Neuronal stem cell (in vitro differentiated cells): ENCODE measurements around the gene ZSWIM6.
A peak's percentile ranks its signal among the peaks of the same experiment; 100 is the strongest.

ENCODE experiments used
- DNase-seq: peaks from one replicate; pipeline ENCODE4 v3.0.0-alpha.2; 2013; ENCODE audit warnings: low spot score
- H2AFZ ChIP-seq: one replicate; pipeline ENCODE4 v1.6.1; 2013; ENCODE audit warnings: mild to moderate bottlenecking, low read length, inconsistent platforms
- H2AK5ac ChIP-seq: 2 replicates; pipeline ENCODE4 v1.6.1; 2013; ENCODE audit warnings: low read depth, mild to moderate bottlenecking, inconsistent platforms, low read length, moderate library complexity, mixed read lengths
- H2BK120ac ChIP-seq: 2 replicates; pipeline ENCODE4 v1.6.1; 2013; ENCODE audit warnings: low read depth, mild to moderate bottlenecking, inconsistent platforms, low read length, moderate library complexity, mixed read lengths
- H2BK12ac ChIP-seq: one replicate; pipeline ENCODE4 v1.6.1; 2013; ENCODE audit warnings: low read length, inconsistent platforms
- H2BK15ac ChIP-seq: 2 replicates; pipeline ENCODE4 v1.6.1; 2013; ENCODE audit warnings: mild to moderate bottlenecking, low read length, inconsistent platforms, mixed read lengths
- H2BK5ac ChIP-seq: one replicate; pipeline ENCODE4 v1.6.1; 2013; ENCODE audit warnings: inconsistent platforms, mild to moderate bottlenecking, low read length, moderate library complexity
- H3K14ac ChIP-seq: one replicate; pipeline ENCODE4 v1.6.1; 2013; ENCODE audit warnings: low read length, inconsistent platforms
- H3K18ac ChIP-seq: 2 replicates; pipeline ENCODE4 v1.6.1; 2013; ENCODE audit warnings: low read length, inconsistent platforms
- H3K23ac ChIP-seq: 2 replicates; pipeline ENCODE4 v1.6.1; 2013; ENCODE audit warnings: low read depth, mild to moderate bottlenecking, mixed read lengths, low read length, inconsistent platforms; ENCODE audit not compliant: poor library complexity
- H3K27ac ChIP-seq: replicated peaks from 3 replicates; pipeline ENCODE4 v1.5.1; 2013; ENCODE audit warnings: low read length, inconsistent platforms
- H3K27me3 ChIP-seq, 3 experiments: 2 replicates each; pipeline ENCODE4 v1.6.1; 2013; ENCODE audit warnings: low read length in 3 of 3, mild to moderate bottlenecking in 2 of 3, inconsistent platforms in 1 of 3, low read depth in 1 of 3, mixed read lengths in 1 of 3, moderate library complexity in 1 of 3; ENCODE audit not compliant: control insufficient read depth in 3 of 3, insufficient read depth in 3 of 3
- H3K36me3 ChIP-seq, 2 donors: replicated peaks in 1 of 2; 2 replicates each; pipeline ENCODE4 v1.6.1; 2013; ENCODE audit warnings: low read length in 2 of 2; ENCODE audit not compliant: control insufficient read depth in 2 of 2, insufficient read depth in 2 of 2
- H3K4ac ChIP-seq: 2 replicates; pipeline ENCODE4 v1.6.1; 2013; ENCODE audit warnings: inconsistent platforms, mild to moderate bottlenecking, low read length, moderate library complexity
- H3K4me1 ChIP-seq, 2 donors: 1 replicate in 1 of 2; 2 replicates in 1 of 2; pipeline ENCODE4 v1.6.1; 2013; ENCODE audit warnings: low read length in 2 of 2, low read depth in 1 of 2; ENCODE audit not compliant: control insufficient read depth in 2 of 2, insufficient read depth in 1 of 2
- H3K4me2 ChIP-seq: one replicate; pipeline ENCODE4 v1.6.1; 2013; ENCODE audit warnings: mild to moderate bottlenecking, low read length, inconsistent platforms; ENCODE audit not compliant: insufficient read depth, poor library complexity, severe bottlenecking
- H3K4me3 ChIP-seq, 2 donors: 2 replicates each; pipeline ENCODE4 v1.5.1; 2013; ENCODE audit warnings: low read length in 2 of 2, mild to moderate bottlenecking in 2 of 2, inconsistent platforms in 1 of 2, moderate library complexity in 1 of 2
- H3K79me1 ChIP-seq: one replicate; pipeline ENCODE4 v1.6.1; 2013; ENCODE audit warnings: low read depth, mild to moderate bottlenecking, inconsistent platforms, low read length, moderate library complexity
- H3K9ac ChIP-seq: one replicate; pipeline ENCODE4 v1.6.1; 2013; ENCODE audit warnings: mild to moderate bottlenecking, low read depth, low read length, inconsistent platforms; ENCODE audit not compliant: poor library complexity
- H3K9me3 ChIP-seq, 2 donors: replicated peaks in 1 of 2; 2 replicates each; pipeline versions ENCODE3 to v1.6.1; 2013; ENCODE audit warnings: low read length in 2 of 2, mild to moderate bottlenecking in 2 of 2, inconsistent platforms in 1 of 2, low read depth in 1 of 2, mixed read lengths in 1 of 2, moderate library complexity in 1 of 2; ENCODE audit not compliant: control insufficient read depth in 2 of 2, insufficient read depth in 1 of 2
- H4K8ac ChIP-seq: one replicate; pipeline ENCODE4 v1.6.1; 2013; ENCODE audit warnings: low read depth, mild to moderate bottlenecking, inconsistent platforms, low read length, moderate library complexity
- H4K91ac ChIP-seq: one replicate; pipeline ENCODE4 v1.6.1; 2013; ENCODE audit warnings: low read length, low read depth, mild to moderate bottlenecking, inconsistent platforms; ENCODE audit not compliant: poor library complexity
- WGBS, 2 donors: extraction: QIAGEN DNeasy Blood & Tissue Kit; methylation state at CpG; one replicate each; pipeline ENCODE4 v1.1.7; 2013; ENCODE audit warnings: missing lambda C conversion rate in 2 of 2, mixed read lengths in 1 of 2; ENCODE audit not compliant: insufficient read length in 2 of 2, insufficient replicate concordance in 1 of 2; ENCODE audit errors: extremely low coverage in 2 of 2; 5-methylcytosine and 5-hydroxymethylcytosine counted together

The ZSWIM6 gene

GRCh38 chr5:61379677-61380076, 47.6 kb downstream of the ZSWIM6 start:
- Histone ChIP-seq H3K14ac (no peak overlapping the region), H3K4me1 (no peaks in the 10 kb centered on the region), H3K9ac (no peak overlapping the region), H2BK15ac (no peak overlapping the region), H3K18ac (no peak overlapping the region), H3K79me1 (peaks cover 4% of the 10 kb centered on the region), H2BK12ac (no peak overlapping the region), H3K4me3 (no peak overlapping the region), H2AFZ (no peak overlapping the region), H4K8ac (no peak overlapping the region), H2BK120ac (no peak overlapping the region), H3K4ac (no peak overlapping the region), H3K9me3 (peaks cover 0 to 8% of the 10 kb centered on the region in 2 donors), H2AK5ac (no peak overlapping the region), H2BK5ac (no peak overlapping the region), H3K4me2 (no peak overlapping the region), H3K27ac (no peak overlapping the region), H3K23ac (no peak overlapping the region), H3K27me3 (no peaks in the 10 kb centered on the region), H4K91ac (no peak overlapping the region), H3K36me3 (peaks cover 0 to 58% of the 10 kb centered on the region in 2 donors)
- WGBS, 2 donors, result no CpG with 5 or more reads among the region's 2 CpGs
- DNase-seq, result no peak

GRCh38 chr5:61381968-61382367, 49.9 kb downstream of the ZSWIM6 start:
- H2BK120ac ChIP-seq, result no peak overlapping the region
- H3K9me3 ChIP-seq, result peaks cover 0 to 8% of the 10 kb centered on the region in 2 donors
- H3K9ac ChIP-seq, result no peak overlapping the region
- no peak overlapping the region for H2AK5ac ChIP-seq
- no peaks in the 10 kb centered on the region for H3K27me3 ChIP-seq
- no peak overlapping the region for H3K4ac ChIP-seq
- H3K4me3 ChIP-seq, result no peak overlapping the region
- no peak overlapping the region for H4K8ac ChIP-seq
- DNase-seq, result no peak
- H3K4me2 ChIP-seq, result no peak overlapping the region
- no peak overlapping the region for H2BK5ac ChIP-seq
- no CpG with 5 or more reads among the region's 2 CpGs for WGBS, 2 donors
- H3K23ac ChIP-seq, result no peak overlapping the region
- H2BK15ac ChIP-seq, result no peak overlapping the region
- peaks cover 0 to 8% of the 10 kb centered on the region in 2 donors for H3K4me1 ChIP-seq
- H3K14ac ChIP-seq, result no peak overlapping the region
- no peak overlapping the region for H2BK12ac ChIP-seq
- no peak overlapping the region for H3K27ac ChIP-seq
- H3K36me3 ChIP-seq, result peaks cover 0 to 53% of the 10 kb centered on the region in 2 donors
- no peak overlapping the region for H4K91ac ChIP-seq
- H3K18ac ChIP-seq, result no peak overlapping the region
- no peak overlapping the region for H2AFZ ChIP-seq
- peaks cover 8% of the 10 kb centered on the region for H3K79me1 ChIP-seq

- no CpG with 5 or more reads among the region's 3 CpGs for WGBS, 2 donors
- Histone ChIP-seq H2BK15ac (no peak overlapping the region), H2AK5ac (no peak overlapping the region), H3K79me1 (peaks cover 6% of the 10 kb centered on the region), H3K9ac (no peak overlapping the region), H3K4ac (no peak overlapping the region), H2AFZ (no peak overlapping the region), H2BK5ac (no peak overlapping the region), H3K4me1 (peaks cover 0 to 8% of the 10 kb centered on the region in 2 donors), H3K36me3 (peaks cover 0 to 47% of the 10 kb centered on the region in 2 donors), H3K4me3 (no peak overlapping the region), H3K27ac (no peak overlapping the region), H3K9me3 (peaks cover 0 to 1% of the 10 kb centered on the region in 2 donors), H4K8ac (no peak overlapping the region), H3K23ac (no peak overlapping the region), H2BK120ac (no peak overlapping the region), H3K27me3 (no peaks in the 10 kb centered on the region), H3K14ac (no peak overlapping the region), H3K18ac (peak overlapping the region; percentile 11), H2BK12ac (no peak overlapping the region), H4K91ac (no peak overlapping the region), H3K4me2 (no peak overlapping the region)
- no peak for DNase-seq
Measured at GRCh38 chr5:61385627-61386026, 53.6 kb downstream of the ZSWIM6 start.

- no peak overlapping the region for H2BK12ac ChIP-seq
- peaks cover 10% of the 10 kb centered on the region for H3K79me1 ChIP-seq
- H3K4ac ChIP-seq, result no peak overlapping the region
- H3K27me3 ChIP-seq, result no peaks in the 10 kb centered on the region
- no peak overlapping the region for H2BK5ac ChIP-seq
- H2AK5ac ChIP-seq, result no peak overlapping the region
- H3K23ac ChIP-seq, result no peak overlapping the region
- no peak overlapping the region for H3K4me2 ChIP-seq
- H3K27ac ChIP-seq, result peak overlapping the region; percentile 8
- no peak overlapping the region for H4K91ac ChIP-seq
- peaks cover 4 to 52% of the 10 kb centered on the region in 2 donors for H3K36me3 ChIP-seq
- no peak overlapping the region for H2BK15ac ChIP-seq
- WGBS, 2 donors, result no CpG with 5 or more reads among the region's 2 CpGs
- no peak overlapping the region for H2BK120ac ChIP-seq
- H3K9ac ChIP-seq, result no peak overlapping the region
- H3K4me1 ChIP-seq, result peaks cover 0 to 8% of the 10 kb centered on the region in 2 donors
- H3K18ac ChIP-seq, result no peak overlapping the region
- H2AFZ ChIP-seq, result no peak overlapping the region
- no peak overlapping the region for H3K14ac ChIP-seq
- DNase-seq, result no peak
- no peak overlapping the region for H4K8ac ChIP-seq
- H3K9me3 ChIP-seq, result peaks cover 0 to 7% of the 10 kb centered on the region in 2 donors
- no peak overlapping the region for H3K4me3 ChIP-seq
Measured at GRCh38 chr5:61386045-61386800, 54.2 kb downstream of the ZSWIM6 start.
